H9 (cell line): ENCODE data around the gene TMOD1. TPM values are rescaled to one million over a fixed set of nuclear protein-coding genes. Genes with fewer than 3 reads are reported as not detected.

Source experiments
- DNase-seq: peaks from one replicate; pipeline ENCODE4 v3.0.0-alpha.2; 2017
- H2AFZ ChIP-seq: one replicate; pipeline ENCODE4 v1.6.1; 2013; ENCODE audit warnings: mild to moderate bottlenecking, low read length, control low read depth, moderate library complexity
- H2AK5ac ChIP-seq: 2 replicates; pipeline ENCODE4 v1.6.1; 2013; ENCODE audit warnings: low read length, control low read depth, mixed read lengths; ENCODE audit not compliant: insufficient read length
- H2BK120ac ChIP-seq: one replicate; pipeline ENCODE4 v1.6.1; 2013; ENCODE audit warnings: low read depth, mild to moderate bottlenecking, low read length, control low read depth, inconsistent platforms; ENCODE audit not compliant: poor library complexity, severe bottlenecking
- H2BK12ac ChIP-seq: 2 replicates; pipeline ENCODE4 v1.6.1; 2013; ENCODE audit warnings: low read length, control low read depth, mixed read lengths, low read depth; ENCODE audit not compliant: insufficient read length
- H2BK15ac ChIP-seq: 2 replicates; pipeline ENCODE4 v1.6.1; 2013; ENCODE audit warnings: low read depth, low read length, control low read depth
- H2BK20ac ChIP-seq: one replicate; pipeline ENCODE4 v1.6.1; 2013; ENCODE audit warnings: low read depth, mild to moderate bottlenecking, low read length, control low read depth, inconsistent platforms; ENCODE audit not compliant: poor library complexity, severe bottlenecking
- H2BK5ac ChIP-seq: 2 replicates; pipeline ENCODE4 v1.6.1; 2013; ENCODE audit warnings: low read length, control low read depth, mixed read lengths; ENCODE audit not compliant: insufficient read length
- H3K14ac ChIP-seq: 2 replicates; pipeline ENCODE4 v1.6.1; 2013; ENCODE audit warnings: low read length, control low read depth; ENCODE audit not compliant: insufficient read depth
- H3K18ac ChIP-seq: 2 replicates; pipeline ENCODE4 v1.6.1; 2013; ENCODE audit warnings: low read depth, mild to moderate bottlenecking, mixed read lengths, low read length, control low read depth; ENCODE audit not compliant: insufficient read length
- H3K23ac ChIP-seq: 2 replicates; pipeline ENCODE4 v1.6.1; 2013; ENCODE audit warnings: low read length, control low read depth, mixed read lengths, low read depth; ENCODE audit not compliant: insufficient read length
- H3K23me2 ChIP-seq: 2 replicates; pipeline ENCODE4 v1.6.1; 2013; ENCODE audit warnings: low read depth, mild to moderate bottlenecking, mixed read lengths, low read length, control low read depth; ENCODE audit not compliant: insufficient read length, poor library complexity, severe bottlenecking
- H3K27ac ChIP-seq: 2 replicates; pipeline ENCODE4 v1.5.1; 2013; ENCODE audit warnings: low read length, control low read depth, mixed read lengths, low read depth; ENCODE audit not compliant: insufficient read length
- H3K27me3 ChIP-seq: 2 replicates; pipeline ENCODE4 v1.6.1; 2013; ENCODE audit warnings: low read length, control low read depth, inconsistent platforms; ENCODE audit not compliant: insufficient read depth
- H3K4ac ChIP-seq: 2 replicates; pipeline ENCODE4 v1.6.1; 2013; ENCODE audit warnings: low read depth, mild to moderate bottlenecking, control low read depth, inconsistent platforms, low read length, moderate library complexity
- H3K4me1 ChIP-seq: 2 replicates; pipeline ENCODE4 v1.6.1; 2013; ENCODE audit warnings: low read length, control low read depth, inconsistent platforms; ENCODE audit not compliant: insufficient read depth
- H3K4me2 ChIP-seq: 2 replicates; pipeline ENCODE4 v1.6.1; 2013; ENCODE audit warnings: low read length, control low read depth, mixed read lengths; ENCODE audit not compliant: insufficient read length, insufficient read depth
- H3K56ac ChIP-seq: 2 replicates; pipeline ENCODE4 v1.6.1; 2013; ENCODE audit warnings: low read depth, mild to moderate bottlenecking, mixed read lengths, low read length, control low read depth; ENCODE audit not compliant: insufficient read length
- H3K79me1 ChIP-seq: 2 replicates; pipeline ENCODE4 v1.6.1; 2013; ENCODE audit warnings: low read depth, mild to moderate bottlenecking, moderate library complexity, low read length, control low read depth, inconsistent platforms; ENCODE audit not compliant: insufficient read depth, poor library complexity, severe bottlenecking
- H3K79me2 ChIP-seq: 2 replicates; pipeline ENCODE4 v1.6.1; 2013; ENCODE audit warnings: low read length, control low read depth, inconsistent platforms; ENCODE audit not compliant: insufficient read depth
- H3K9ac ChIP-seq: 2 replicates; pipeline ENCODE4 v1.6.1; 2013; ENCODE audit warnings: low read length, control low read depth, mixed read lengths; ENCODE audit not compliant: insufficient read length; ENCODE audit errors: extremely low read depth
- H3K9me3 ChIP-seq: one replicate; pipeline ENCODE4 v1.6.1; 2013; ENCODE audit warnings: low read depth, low read length, inconsistent platforms; ENCODE audit not compliant: control insufficient read depth
- H3T11ph ChIP-seq: one replicate; pipeline ENCODE4 v1.6.1; 2013; ENCODE audit warnings: mild to moderate bottlenecking, low read length, control low read depth, inconsistent platforms
- H4K20me1 ChIP-seq: one replicate; pipeline ENCODE4 v1.6.1; 2013; ENCODE audit not compliant: control insufficient read depth, insufficient read length, insufficient read depth
- H4K5ac ChIP-seq: 2 replicates; pipeline ENCODE4 v1.6.1; 2013; ENCODE audit warnings: low read depth, mild to moderate bottlenecking, mixed read lengths, low read length, control low read depth; ENCODE audit not compliant: insufficient read length
- H4K8ac ChIP-seq: replicated peaks from 2 replicates; pipeline ENCODE4 v1.6.1; 2013; ENCODE audit warnings: low read length, control low read depth, mixed read lengths, low read depth; ENCODE audit not compliant: insufficient read length
- H4K91ac ChIP-seq: 2 replicates; pipeline ENCODE4 v1.6.1; 2013; ENCODE audit warnings: low read depth, mild to moderate bottlenecking, moderate library complexity, mixed read lengths, low read length, control low read depth; ENCODE audit not compliant: insufficient read length
- H3K27ac Mint-ChIP-seq, 3 experiments: 2 replicates in 2 of 3; 3 replicates in 1 of 3; pipeline ENCODE4 v1.8.0; 2020 to 2021; ENCODE audit warnings: mixed read lengths in 3 of 3, mild to moderate bottlenecking in 1 of 3, moderate library complexity in 1 of 3
- H3K27me3 Mint-ChIP-seq: 2 replicates; pipeline ENCODE4 v1.8.0; 2021; ENCODE audit warnings: low read depth, mild to moderate bottlenecking, moderate library complexity, mixed read lengths
- H3K36me3 Mint-ChIP-seq, 3 experiments: 2 replicates in 2 of 3; 3 replicates in 1 of 3; pipeline ENCODE4 v1.8.0; 2020 to 2021; ENCODE audit warnings: low read depth in 3 of 3, mixed read lengths in 3 of 3; ENCODE audit not compliant: insufficient read depth in 1 of 3
- H3K4me1 Mint-ChIP-seq, 2 experiments: 2 replicates each; pipeline ENCODE4 v1.8.0; 2020; ENCODE audit warnings: mixed read lengths in 2 of 2
- H3K4me3 Mint-ChIP-seq, 2 experiments: 2 replicates in 1 of 2; 3 replicates in 1 of 2; pipeline ENCODE4 v1.8.0; 2020 to 2021; ENCODE audit warnings: mild to moderate bottlenecking in 2 of 2, mixed read lengths in 2 of 2, moderate library complexity in 1 of 2
- H3K9me3 Mint-ChIP-seq, 2 experiments: 2 replicates in 1 of 2; 3 replicates in 1 of 2; pipeline ENCODE4 v1.8.0; 2020; ENCODE audit warnings: mild to moderate bottlenecking in 2 of 2, mixed read lengths in 2 of 2, moderate library complexity in 1 of 2
- WGBS: extraction: QIAGEN DNeasy Blood & Tissue Kit; methylation state at CpG from one replicate; pipeline ENCODE4 v1.1.7; 2013; ENCODE audit warnings: missing lambda C conversion rate, low lambda C conversion rate, mixed read lengths; ENCODE audit not compliant: insufficient read length; ENCODE audit errors: extremely low coverage; 5-methylcytosine and 5-hydroxymethylcytosine counted together
- total RNA-seq: library from RNA; stranded (reverse); gene quantifications from 2 replicates; pipeline ENCODE4 v1.2.1, GENCODE V29; 2021
- TF ChIP-seq, protein P1 (sequence below): fragments of 200-600 bp; sonication (generic); conservative IDR thresholded peaks from 3 replicates; pipeline ENCODE4 v1.8.0; 2021; ENCODE audit warnings: antibody characterized with exemption, mild to moderate bottlenecking

The TMOD1 gene
- total RNA-seq, 1 experiment from 2014 or later, result 0.98 TPM

DNA sequence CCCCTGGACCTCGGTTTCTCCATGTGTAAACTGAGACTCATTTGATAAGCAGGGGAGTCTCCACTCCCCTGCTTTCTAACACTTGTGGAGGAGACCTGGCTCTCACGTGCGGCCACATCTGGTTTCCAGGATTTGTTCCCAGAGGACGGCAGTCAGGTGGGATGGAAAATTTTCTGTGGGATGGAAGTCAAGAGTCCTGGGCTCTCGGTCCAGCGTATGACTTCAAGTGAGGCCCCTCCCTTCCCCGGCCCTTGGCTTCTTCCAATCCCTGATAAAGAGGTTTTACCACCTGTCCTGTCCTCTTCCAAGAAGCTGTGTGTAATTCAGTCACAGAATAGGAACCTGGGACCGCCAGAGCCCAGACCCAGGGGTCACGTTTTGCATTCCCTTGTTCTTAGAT lies 35.0 kb downstream of the TMOD1 start:
- no peak for DNase-seq

More for the DNA sequence above, 35.0 kb downstream of the TMOD1 start:
- H2BK5ac ChIP-seq, result no peak overlapping the region
- H3K14ac ChIP-seq, result no peak overlapping the region
- H4K20me1 ChIP-seq, result no peaks in the 10 kb centered on the region
- Mint-ChIP-seq H3K9me3 (peaks cover 0 to 2% of the 10 kb centered on the region in 2 experiments; a peak in 1 of 5 replicates), H3K27me3 (peaks cover 2% of the 10 kb centered on the region; the same call in 1 of the 2 replicates), H3K36me3 (no peaks in the 10 kb centered on the region; a peak in 1 of 7 replicates), H3K4me1 (peaks cover 6 to 11% of the 10 kb centered on the region in 2 experiments), H3K27ac (no peak overlapping the region), H3K4me3 (no peak overlapping the region)
- TF ChIP-seq, protein P1, sequence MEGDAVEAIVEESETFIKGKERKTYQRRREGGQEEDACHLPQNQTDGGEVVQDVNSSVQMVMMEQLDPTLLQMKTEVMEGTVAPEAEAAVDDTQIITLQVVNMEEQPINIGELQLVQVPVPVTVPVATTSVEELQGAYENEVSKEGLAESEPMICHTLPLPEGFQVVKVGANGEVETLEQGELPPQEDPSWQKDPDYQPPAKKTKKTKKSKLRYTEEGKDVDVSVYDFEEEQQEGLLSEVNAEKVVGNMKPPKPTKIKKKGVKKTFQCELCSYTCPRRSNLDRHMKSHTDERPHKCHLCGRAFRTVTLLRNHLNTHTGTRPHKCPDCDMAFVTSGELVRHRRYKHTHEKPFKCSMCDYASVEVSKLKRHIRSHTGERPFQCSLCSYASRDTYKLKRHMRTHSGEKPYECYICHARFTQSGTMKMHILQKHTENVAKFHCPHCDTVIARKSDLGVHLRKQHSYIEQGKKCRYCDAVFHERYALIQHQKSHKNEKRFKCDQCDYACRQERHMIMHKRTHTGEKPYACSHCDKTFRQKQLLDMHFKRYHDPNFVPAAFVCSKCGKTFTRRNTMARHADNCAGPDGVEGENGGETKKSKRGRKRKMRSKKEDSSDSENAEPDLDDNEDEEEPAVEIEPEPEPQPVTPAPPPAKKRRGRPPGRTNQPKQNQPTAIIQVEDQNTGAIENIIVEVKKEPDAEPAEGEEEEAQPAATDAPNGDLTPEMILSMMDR, result no peak
- no peak overlapping the region for H2BK12ac ChIP-seq
- no peaks in the 10 kb centered on the region for H3K79me2 ChIP-seq
- no peak overlapping the region for H2BK15ac ChIP-seq
- H3K4me2 ChIP-seq, result no peak overlapping the region
- no peak overlapping the region for H2AK5ac ChIP-seq
- H3T11ph ChIP-seq, result no peak overlapping the region
- H3K9ac ChIP-seq, result no peak overlapping the region
- no peak overlapping the region for H3K27ac ChIP-seq
- H4K91ac ChIP-seq, result no peak overlapping the region
- no peak overlapping the region for H3K23ac ChIP-seq
- H3K4ac ChIP-seq, result no peak overlapping the region
- H3K56ac ChIP-seq, result no peak overlapping the region
- H3K79me1 ChIP-seq, result no peaks in the 10 kb centered on the region
- no peak overlapping the region for H2BK120ac ChIP-seq
- H4K8ac ChIP-seq, result no peak overlapping the region
- H4K5ac ChIP-seq, result no peak overlapping the region
- H3K9me3 ChIP-seq, result no peaks in the 10 kb centered on the region
- H3K27me3 ChIP-seq, result no peaks in the 10 kb centered on the region
- no peaks in the 10 kb centered on the region for H3K23me2 ChIP-seq
- no peaks in the 10 kb centered on the region for H3K4me1 ChIP-seq
- no CpG with 5 or more reads among the region's 9 CpGs for WGBS
- no peak overlapping the region for H2AFZ ChIP-seq
- no peak overlapping the region for H3K18ac ChIP-seq
- no peak overlapping the region for H2BK20ac ChIP-seq
